ENCODE results near the gene UNC5A. TPM values are rescaled to one million over a fixed set of nuclear protein-coding genes. Genes with fewer than 3 reads are reported as not detected.

UNC5A gene
- total RNA-seq, 1 donor from 2014 or later = 0.21 TPM

DNA sequence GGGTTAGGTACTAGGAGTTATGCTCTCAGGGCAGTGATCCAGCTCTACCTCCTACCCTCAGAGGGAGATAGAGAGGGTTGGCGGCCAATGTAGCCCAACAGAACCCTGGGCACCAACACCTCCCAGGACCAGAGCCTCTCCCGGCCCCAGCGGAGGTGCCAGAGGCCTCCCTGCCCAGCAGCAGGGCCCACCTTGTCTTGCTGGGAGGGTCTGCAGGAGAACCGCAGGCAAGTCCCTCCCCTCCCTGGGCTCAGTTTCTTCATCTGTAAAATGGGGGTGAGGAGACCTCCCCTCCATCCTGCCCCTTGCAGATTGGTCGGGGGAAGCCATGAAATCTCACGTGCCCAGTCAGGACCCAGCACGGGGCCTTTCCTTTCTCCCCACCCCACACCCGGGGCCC is 54.4 kb downstream of the UNC5A start:
- DNase-seq = no peak
- intact Hi-C loops (cut with DNase I) = no loop called here
- H3K27ac ChIP-seq = no peak overlapping the region
- TF ChIP-seq, protein P1, sequence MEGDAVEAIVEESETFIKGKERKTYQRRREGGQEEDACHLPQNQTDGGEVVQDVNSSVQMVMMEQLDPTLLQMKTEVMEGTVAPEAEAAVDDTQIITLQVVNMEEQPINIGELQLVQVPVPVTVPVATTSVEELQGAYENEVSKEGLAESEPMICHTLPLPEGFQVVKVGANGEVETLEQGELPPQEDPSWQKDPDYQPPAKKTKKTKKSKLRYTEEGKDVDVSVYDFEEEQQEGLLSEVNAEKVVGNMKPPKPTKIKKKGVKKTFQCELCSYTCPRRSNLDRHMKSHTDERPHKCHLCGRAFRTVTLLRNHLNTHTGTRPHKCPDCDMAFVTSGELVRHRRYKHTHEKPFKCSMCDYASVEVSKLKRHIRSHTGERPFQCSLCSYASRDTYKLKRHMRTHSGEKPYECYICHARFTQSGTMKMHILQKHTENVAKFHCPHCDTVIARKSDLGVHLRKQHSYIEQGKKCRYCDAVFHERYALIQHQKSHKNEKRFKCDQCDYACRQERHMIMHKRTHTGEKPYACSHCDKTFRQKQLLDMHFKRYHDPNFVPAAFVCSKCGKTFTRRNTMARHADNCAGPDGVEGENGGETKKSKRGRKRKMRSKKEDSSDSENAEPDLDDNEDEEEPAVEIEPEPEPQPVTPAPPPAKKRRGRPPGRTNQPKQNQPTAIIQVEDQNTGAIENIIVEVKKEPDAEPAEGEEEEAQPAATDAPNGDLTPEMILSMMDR (IDR thresholded peaks at IDR 0.05) = no peak
- no peaks in the 10 kb centered on the region for H3K4me1 ChIP-seq
- H3K4me3 ChIP-seq = no peak overlapping the region
- no peaks in the 10 kb centered on the region for H3K36me3 ChIP-seq
- H3K27me3 ChIP-seq (ENCODE audit: low read depth) = peaks cover 81% of the 10 kb centered on the region
- no peak for ATAC-seq
- H3K9me3 ChIP-seq = no peaks in the 10 kb centered on the region

DNA sequence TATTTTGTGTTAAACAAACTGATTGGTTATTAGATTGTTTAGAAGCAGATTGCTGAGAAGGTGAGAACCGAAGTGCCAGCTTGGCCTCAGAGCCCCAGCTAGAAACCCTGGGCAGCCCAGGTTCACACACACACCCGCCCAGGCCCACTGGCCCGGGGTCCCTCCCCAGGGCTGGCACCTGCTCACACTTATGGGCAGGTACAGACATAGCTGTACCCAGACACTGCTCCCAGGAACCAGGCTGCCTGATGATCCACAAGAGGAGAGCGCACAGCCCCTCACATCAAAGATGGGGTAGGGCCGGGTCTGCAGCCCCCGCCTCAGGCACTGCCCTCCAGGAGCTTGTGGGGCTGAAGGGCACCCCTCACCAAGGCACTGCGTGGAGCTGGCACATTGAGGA is 55.6 kb downstream of the UNC5A start:
- H3K36me3 ChIP-seq = no peaks in the 10 kb centered on the region
- H3K27me3 ChIP-seq (ENCODE audit: low read depth) = peaks cover 74% of the 10 kb centered on the region
- ATAC-seq (no peak), DNase-seq (no peak)
- intact Hi-C loops (cut with DNase I) = no loop called here
- H3K4me1 ChIP-seq = no peaks in the 10 kb centered on the region
- no peak overlapping the region for H3K27ac ChIP-seq
- TF ChIP-seq, protein P1 (IDR thresholded peaks at IDR 0.05) = no peak
- H3K9me3 ChIP-seq = no peaks in the 10 kb centered on the region
- H3K4me3 ChIP-seq = no peak overlapping the region

DNA sequence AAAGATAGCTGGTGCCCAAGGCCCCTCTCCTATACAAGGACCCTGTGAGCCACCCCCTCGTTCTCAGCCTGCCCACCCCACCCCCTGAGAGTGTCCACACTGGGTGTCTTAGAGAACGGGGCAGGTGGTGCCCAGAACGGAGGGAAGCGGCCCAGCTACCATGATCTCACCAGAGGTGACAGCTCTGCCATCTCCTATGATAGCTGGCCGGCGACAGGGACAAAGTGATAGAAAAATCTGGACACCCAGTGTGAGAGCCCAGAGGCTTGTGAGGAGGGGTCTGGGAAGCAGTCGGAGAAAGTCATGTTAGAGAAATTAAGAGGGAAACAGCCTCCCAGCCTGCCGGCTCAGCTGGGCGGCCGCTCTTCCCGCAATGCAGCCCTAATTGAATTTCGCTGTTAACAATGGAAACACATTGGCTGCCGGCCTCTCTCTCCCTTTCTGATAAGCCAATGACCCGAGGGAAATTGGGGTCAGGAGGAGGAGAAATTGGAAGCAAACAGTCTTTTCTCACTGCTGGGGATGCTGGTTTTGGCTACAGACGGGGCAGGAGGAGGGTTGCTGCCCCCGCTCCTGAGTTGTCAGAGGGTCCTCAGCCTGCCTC is 56.5 kb downstream of the UNC5A start:
- no peak overlapping the region for H3K4me3 ChIP-seq
- ATAC-seq = no peak
- no peak for DNase-seq

DNA sequence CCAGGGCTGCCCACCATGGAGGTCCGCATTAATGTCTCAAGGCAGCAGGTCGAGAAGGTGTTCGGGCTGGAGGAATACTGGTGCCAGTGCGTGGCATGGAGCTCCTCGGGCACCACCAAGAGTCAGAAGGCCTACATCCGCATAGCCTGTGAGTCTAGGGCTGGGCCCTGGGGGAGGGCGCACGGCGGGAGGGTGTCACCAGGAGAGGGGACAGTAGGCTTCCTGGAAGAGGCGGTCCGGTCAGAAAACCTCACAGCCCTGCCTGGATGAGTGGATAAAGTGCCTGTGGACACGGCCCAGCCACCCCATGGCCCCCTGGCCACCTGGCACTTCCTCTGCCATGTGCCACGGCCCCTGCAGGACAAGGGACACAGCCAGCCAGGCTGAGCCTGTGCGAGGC is 57.8 kb downstream of the UNC5A start:
- intact Hi-C loops (cut with DNase I) = no loop called here
- H3K36me3 ChIP-seq = no peaks in the 10 kb centered on the region
- no peak overlapping the region for H3K4me3 ChIP-seq
- DNase-seq (no peak), ATAC-seq (no peak)
- H3K27ac ChIP-seq = no peak overlapping the region
- H3K27me3 ChIP-seq (ENCODE audit: low read depth) = peaks cover 52% of the 10 kb centered on the region
- TF ChIP-seq, protein P1 (IDR thresholded peaks at IDR 0.05) = no peak
- H3K9me3 ChIP-seq = no peaks in the 10 kb centered on the region
- no peaks in the 10 kb centered on the region for H3K4me1 ChIP-seq

More for the DNA sequence above, 56.5 kb downstream of the UNC5A start:
- intact Hi-C loops (cut with DNase I) = no loop called here
- H3K27ac ChIP-seq = no peak overlapping the region
- H3K36me3 ChIP-seq = no peaks in the 10 kb centered on the region
- peaks cover 66% of the 10 kb centered on the region for H3K27me3 ChIP-seq (ENCODE audit: low read depth)
- H3K9me3 ChIP-seq = no peaks in the 10 kb centered on the region
- no peaks in the 10 kb centered on the region for H3K4me1 ChIP-seq
- TF ChIP-seq, protein P1 (IDR thresholded peaks at IDR 0.05) = no peak

DNA sequence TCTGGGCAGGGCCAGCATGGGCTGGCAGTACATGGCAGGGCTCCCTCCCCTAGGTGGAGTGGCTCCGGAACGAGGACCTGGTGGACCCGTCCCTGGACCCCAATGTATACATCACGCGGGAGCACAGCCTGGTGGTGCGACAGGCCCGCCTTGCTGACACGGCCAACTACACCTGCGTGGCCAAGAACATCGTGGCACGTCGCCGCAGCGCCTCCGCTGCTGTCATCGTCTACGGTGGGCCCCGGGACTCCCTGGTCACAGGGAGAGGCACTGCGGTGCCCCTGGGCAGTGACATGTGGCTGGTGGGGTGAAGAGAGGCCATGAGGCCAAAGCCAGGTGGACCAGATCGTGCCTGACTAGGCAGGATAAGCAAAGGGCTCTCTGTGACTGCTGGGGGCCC is 58.4 kb downstream of the UNC5A start:
- DNase-seq = no peak
- no peak overlapping the region for H3K27ac ChIP-seq
- H3K9me3 ChIP-seq = no peaks in the 10 kb centered on the region
- no peaks in the 10 kb centered on the region for H3K36me3 ChIP-seq
- H3K4me3 ChIP-seq = no peak overlapping the region
- TF ChIP-seq, protein P1 (IDR thresholded peaks at IDR 0.05) = no peak
- H3K27me3 ChIP-seq (ENCODE audit: low read depth) = peaks cover 49% of the 10 kb centered on the region
- ATAC-seq = no peak
- intact Hi-C loops (cut with DNase I) = no loop called here
- no peaks in the 10 kb centered on the region for H3K4me1 ChIP-seq

All from lower lobe of right lung (tissue), 2 donors.